ENCODE results near the gene TCN1. TPM values are rescaled to one million over a fixed set of nuclear protein-coding genes. Genes with fewer than 3 reads are reported as not detected.

Gene TCN1
- total and polyA plus RNA-seq, 9 of the 15 experiments (the other 6 are each of a cell fraction or from before 2014, with no cell fraction given): 0.63 to 25.9 (median 8.0) TPM

DNA sequence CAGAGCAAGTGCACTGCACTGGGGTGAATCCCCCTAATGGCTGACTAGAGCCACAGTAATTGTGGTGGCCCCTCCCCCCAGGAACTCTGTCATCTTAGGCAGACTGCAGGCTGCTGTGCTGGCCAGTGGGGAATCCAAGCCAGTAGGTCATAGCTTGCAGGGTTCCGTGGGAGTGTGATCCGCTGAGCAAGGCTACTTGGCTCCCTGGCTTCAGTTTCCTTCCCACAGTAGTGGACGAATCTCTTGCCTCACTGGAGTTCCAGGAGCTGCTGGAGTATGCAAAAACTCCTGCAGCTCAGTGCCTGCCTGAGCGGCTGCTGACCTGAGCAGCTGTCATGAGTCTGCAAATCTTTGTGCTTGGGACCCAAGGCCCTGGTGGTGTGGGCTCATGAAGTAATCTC is 25.5 kb upstream of the TCN1 start (continued):
- TF ChIP-seq, protein P1, sequence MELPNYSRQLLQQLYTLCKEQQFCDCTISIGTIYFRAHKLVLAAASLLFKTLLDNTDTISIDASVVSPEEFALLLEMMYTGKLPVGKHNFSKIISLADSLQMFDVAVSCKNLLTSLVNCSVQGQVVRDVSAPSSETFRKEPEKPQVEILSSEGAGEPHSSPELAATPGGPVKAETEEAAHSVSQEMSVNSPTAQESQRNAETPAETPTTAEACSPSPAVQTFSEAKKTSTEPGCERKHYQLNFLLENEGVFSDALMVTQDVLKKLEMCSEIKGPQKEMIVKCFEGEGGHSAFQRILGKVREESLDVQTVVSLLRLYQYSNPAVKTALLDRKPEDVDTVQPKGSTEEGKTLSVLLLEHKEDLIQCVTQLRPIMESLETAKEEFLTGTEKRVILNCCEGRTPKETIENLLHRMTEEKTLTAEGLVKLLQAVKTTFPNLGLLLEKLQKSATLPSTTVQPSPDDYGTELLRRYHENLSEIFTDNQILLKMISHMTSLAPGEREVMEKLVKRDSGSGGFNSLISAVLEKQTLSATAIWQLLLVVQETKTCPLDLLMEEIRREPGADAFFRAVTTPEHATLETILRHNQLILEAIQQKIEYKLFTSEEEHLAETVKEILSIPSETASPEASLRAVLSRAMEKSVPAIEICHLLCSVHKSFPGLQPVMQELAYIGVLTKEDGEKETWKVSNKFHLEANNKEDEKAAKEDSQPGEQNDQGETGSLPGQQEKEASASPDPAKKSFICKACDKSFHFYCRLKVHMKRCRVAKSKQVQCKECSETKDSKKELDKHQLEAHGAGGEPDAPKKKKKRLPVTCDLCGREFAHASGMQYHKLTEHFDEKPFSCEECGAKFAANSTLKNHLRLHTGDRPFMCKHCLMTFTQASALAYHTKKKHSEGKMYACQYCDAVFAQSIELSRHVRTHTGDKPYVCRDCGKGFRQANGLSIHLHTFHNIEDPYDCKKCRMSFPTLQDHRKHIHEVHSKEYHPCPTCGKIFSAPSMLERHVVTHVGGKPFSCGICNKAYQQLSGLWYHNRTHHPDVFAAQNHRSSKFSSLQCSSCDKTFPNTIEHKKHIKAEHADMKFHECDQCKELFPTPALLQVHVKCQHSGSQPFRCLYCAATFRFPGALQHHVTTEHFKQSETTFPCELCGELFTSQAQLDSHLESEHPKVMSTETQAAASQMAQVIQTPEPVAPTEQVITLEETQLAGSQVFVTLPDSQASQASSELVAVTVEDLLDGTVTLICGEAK (IDR thresholded peaks at IDR 0.05): peak; percentile 13; the same call in 1 of the 2 replicates
- TF ChIP-seq, protein P1 (CRISPR knock-in tag; IDR thresholded peaks at IDR 0.05): no peak
- TF ChIP-seq, protein P2, sequence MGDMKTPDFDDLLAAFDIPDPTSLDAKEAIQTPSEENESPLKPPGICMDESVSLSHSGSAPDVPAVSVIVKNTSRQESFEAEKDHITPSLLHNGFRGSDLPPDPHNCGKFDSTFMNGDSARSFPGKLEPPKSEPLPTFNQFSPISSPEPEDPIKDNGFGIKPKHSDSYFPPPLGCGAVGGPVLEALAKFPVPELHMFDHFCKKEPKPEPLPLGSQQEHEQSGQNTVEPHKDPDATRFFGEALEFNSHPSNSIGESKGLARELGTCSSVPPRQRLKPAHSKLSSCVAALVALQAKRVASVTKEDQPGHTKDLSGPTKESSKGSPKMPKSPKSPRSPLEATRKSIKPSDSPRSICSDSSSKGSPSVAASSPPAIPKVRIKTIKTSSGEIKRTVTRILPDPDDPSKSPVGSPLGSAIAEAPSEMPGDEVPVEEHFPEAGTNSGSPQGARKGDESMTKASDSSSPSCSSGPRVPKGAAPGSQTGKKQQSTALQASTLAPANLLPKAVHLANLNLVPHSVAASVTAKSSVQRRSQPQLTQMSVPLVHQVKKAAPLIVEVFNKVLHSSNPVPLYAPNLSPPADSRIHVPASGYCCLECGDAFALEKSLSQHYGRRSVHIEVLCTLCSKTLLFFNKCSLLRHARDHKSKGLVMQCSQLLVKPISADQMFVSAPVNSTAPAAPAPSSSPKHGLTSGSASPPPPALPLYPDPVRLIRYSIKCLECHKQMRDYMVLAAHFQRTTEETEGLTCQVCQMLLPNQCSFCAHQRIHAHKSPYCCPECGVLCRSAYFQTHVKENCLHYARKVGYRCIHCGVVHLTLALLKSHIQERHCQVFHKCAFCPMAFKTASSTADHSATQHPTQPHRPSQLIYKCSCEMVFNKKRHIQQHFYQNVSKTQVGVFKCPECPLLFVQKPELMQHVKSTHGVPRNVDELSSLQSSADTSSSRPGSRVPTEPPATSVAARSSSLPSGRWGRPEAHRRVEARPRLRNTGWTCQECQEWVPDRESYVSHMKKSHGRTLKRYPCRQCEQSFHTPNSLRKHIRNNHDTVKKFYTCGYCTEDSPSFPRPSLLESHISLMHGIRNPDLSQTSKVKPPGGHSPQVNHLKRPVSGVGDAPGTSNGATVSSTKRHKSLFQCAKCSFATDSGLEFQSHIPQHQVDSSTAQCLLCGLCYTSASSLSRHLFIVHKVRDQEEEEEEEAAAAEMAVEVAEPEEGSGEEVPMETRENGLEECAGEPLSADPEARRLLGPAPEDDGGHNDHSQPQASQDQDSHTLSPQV (IDR thresholded peaks at IDR 0.05): peak; percentile 59

Measured in K562 (cell line).